Adrenal gland (tissue), 12 donors: ENCODE data around the gene TUBG1. TPM values are rescaled to one million over a fixed set of nuclear protein-coding genes. Genes with fewer than 3 reads are reported as not detected.
A peak's percentile ranks its signal among the peaks of the same experiment; 100 is the strongest.
"Not testable (repeated sequence)": the region's sequence is repeated elsewhere in the genome, so short reads cannot be mapped to it uniquely, and the experiment has no call there.

Source experiments
- DNase-seq, 7 donors: peaks; one replicate each; pipeline ENCODE4 v3.0.0-alpha.2; 2019 to 2020
- H3K27ac ChIP-seq, 5 donors: fragments of 200-600 bp; sonication (generic) in 4 of 5; 1 replicate in 3 of 5; 2 replicates in 2 of 5; pipeline versions ENCODE4 v1.5.1 to v1.8.0; 2016 to 2020; ENCODE audit warnings: mild to moderate bottlenecking in 1 of 5
- H3K27me3 ChIP-seq: fragments of 200-600 bp; 2 replicates; pipeline ENCODE4 v1.8.0; 2021
- H3K36me3 ChIP-seq, 2 donors: fragments of 200-600 bp; replicated peaks in 1 of 2; 1 replicate in 1 of 2; 2 replicates in 1 of 2; pipeline versions ENCODE4 v1.5.1 to v1.8.0; 2018 to 2022
- H3K4me1 ChIP-seq, 2 donors: fragments of 200-600 bp; replicated peaks in 1 of 2; 1 replicate in 1 of 2; 2 replicates in 1 of 2; pipeline versions ENCODE4 v1.5.1 to v1.8.0; 2018 to 2021
- H3K4me3 ChIP-seq, 4 donors: fragments of 200-600 bp; sonication (generic) in 3 of 4; one replicate each; pipeline ENCODE4 v1.5.1; 2016 to 2018
- H3K9me3 ChIP-seq, 3 donors: fragments of 200-600 bp; sonication (generic) in 1 of 3; replicated peaks in 1 of 3; 1 replicate in 2 of 3; 2 replicates in 1 of 3; pipeline versions ENCODE4 v1.5.1 to v1.8.0; 2016 to 2021
- CTCF ChIP-seq, 6 experiments: fragments of 450-650 bp in 4 of 6; fragments of 200-600 bp in 2 of 6; sonication (generic) in 1 of 6; IDR thresholded peaks; 1 replicate in 5 of 6; 2 replicates in 1 of 6; pipeline versions ENCODE4 v1.5.1 to v1.8.0; 2016 to 2021; ENCODE audit warnings: antibody characterized with exemption in 6 of 6, mild to moderate bottlenecking in 2 of 6, moderate library complexity in 1 of 6
- POLR2A ChIP-seq, 2 donors: fragments of 450-650 bp; IDR thresholded peaks; one replicate each; pipeline ENCODE4 v1.6.1; 2017; ENCODE audit warnings: antibody characterized with exemption in 2 of 2, mild to moderate bottlenecking in 2 of 2, moderate library complexity in 1 of 2
- WGBS, 4 donors: extraction: QIAGEN DNeasy Blood & Tissue Kit in 2 of 4; methylation state at CpG; one replicate each; pipeline versions ENCODE4 v1.1.5 to v1.1.7; 2013 to 2017; 5-methylcytosine and 5-hydroxymethylcytosine counted together
- intact Hi-C, 2 donors: fragments of 100-400 bp; cut with DNase I; formaldehyde crosslinking; loops; one replicate each; pipeline versions ENCODE4 v1.14.1 to v1.15.0; 2022 to 2023
- polyA plus RNA-seq, 3 donors: library from polyadenylated mRNA; stranded (reverse); fragments of 200-250 nt in 2 of 3; fragments of 350-450 nt in 1 of 3; fragmentation: Illumina TruSeq in 1 of 3; extraction: RNeasy Lipid Tissue Mini Kit (QIAGEN cat#74804) in 1 of 3; gene quantifications; one replicate each; pipeline ENCODE4 v1.2.3, GENCODE V29; 2013 to 2014
- total RNA-seq, 9 donors: library from RNA; depleted of rRNA in 4 of 9; stranded (reverse); fragments of >200 nt in 4 of 9; fragments of 120-200 nt in 1 of 9; fragmentation: NEBNext Ultra II Directional in 1 of 9; extraction: Animal tissue kit (Norgen Biotek cat#: 25700) in 1 of 9; gene quantifications; one replicate each; pipeline versions ENCODE4 v1.1.0 to v1.2.4, GENCODE V29; 2013 to 2023
- donor health status: healthy with polysubstance abuse.
- donor health status: Bipolar disorder and iron deficiency.
- donor health status: DM: yes; HTN: yes; CAD: no.
- donor health status: DM: no; HTN: no; CAD: no.
- donor health status: DM: no; HTN: no; CAD: no.
- donor health status: DM: yes; HTN: yes; CAD: no.

The TUBG1 gene
- total and polyA plus RNA-seq, 12 donors: 22.9 to 90.0 (median 39.6) TPM

GRCh38 chr17:42659079-42659931 lies 49.8 kb downstream of the TUBG1 start, which contains the start of gene TUBG2:
TUBG2 (plus strand) TSS chr17:42659284; CDS start chr17:42659504, 220 bp downstream.
- Histone ChIP-seq H3K9me3 (no peaks in the 10 kb centered on the region), H3K36me3 (peaks cover 0 to 29% of the 10 kb centered on the region in 2 donors), H3K4me1 (peaks cover 13 to 26% of the 10 kb centered on the region in 2 donors), H3K27me3 (no peaks in the 10 kb centered on the region), H3K27ac (peak within 1 kb of the TSS in 4 of 5 donors; percentile 60 to 89 (median 82)), H3K4me3 (peak within 1 kb of the TSS; percentile 25 to 71 (median 58))
- TF ChIP-seq POLR2A (IDR thresholded peaks at IDR 0.05): peak; percentile 49 to 91
- TF ChIP-seq CTCF (IDR thresholded peaks at IDR 0.05): no peak
- peak; percentile 89 to 93 (median 91) for DNase-seq
- intact Hi-C loops: no loop called here
- WGBS, 4 donors: 1 to 4% (median 1%) methylated on average over 14 to 57 of the region's 59 CpGs

- WGBS, 4 donors: 88 to 93% methylated on average over 1 of the region's 14 CpGs; no CpG with 5 or more reads in 2 of the 4 donors
These were observed 50.4 kb downstream of the TUBG1 start for GRCh38 chr17:42659932-42660274.

GRCh38 chr17:42660692-42661345 lies 51.3 kb downstream of the TUBG1 start:
- H3K27me3 ChIP-seq: no peaks in the 10 kb centered on the region
- peak overlapping the region in 3 of 5 donors; percentile 5 to 43 (median 29) for H3K27ac ChIP-seq
- intact Hi-C loops: no loop called here

More at GRCh38 chr17:42659932-42660274, 50.4 kb downstream of the TUBG1 start:
- DNase-seq, H3K27me3 ChIP-seq, H3K9me3 ChIP-seq, intact Hi-C loops: not testable (repeated sequence)
- Histone ChIP-seq H3K36me3 (peaks cover 0 to 35% of the 10 kb centered on the region in 2 donors), H3K4me1 (peaks cover 13 to 26% of the 10 kb centered on the region in 2 donors), H3K4me3 (peak overlapping the region in 2 of 4 donors; percentile 48 to 71), H3K27ac (peak overlapping the region in 3 of 5 donors; percentile 79 to 89 (median 86))

More at GRCh38 chr17:42660692-42661345, 51.3 kb downstream of the TUBG1 start:
- 37 to 46% (median 44%) methylated on average over 7 of the region's 7 CpGs for WGBS, 4 donors
- TF ChIP-seq POLR2A (IDR thresholded peaks at IDR 0.05) (no peak), CTCF (IDR thresholded peaks at IDR 0.05) (no peak)
- peak in 2 of 7 donors; percentile 48 to 53 for DNase-seq
- Histone ChIP-seq H3K9me3 (no peaks in the 10 kb centered on the region), H3K36me3 (peaks cover 0 to 44% of the 10 kb centered on the region in 2 donors), H3K4me1 (peaks cover 13 to 26% of the 10 kb centered on the region in 2 donors), H3K4me3 (no peak overlapping the region)

Other genes with a start within 250 kb of the TUBG1 start
- gene STAT3, start 221.2 kb upstream of the TUBG1 start, total RNA-seq: 100 to 1,000 TPM in 8 of 9 donors, 10 to 100 TPM in 1; 31.0 to 282 (median 187) TPM
- 100 to 1,000 TPM in 1 of 3 donors, 10 to 100 TPM in 2; 49.0 to 132 (median 49.3) TPM for gene STAT3, start 221.2 kb upstream of the TUBG1 start, polyA plus RNA-seq
- gene CAVIN1, start 186.4 kb upstream of the TUBG1 start, total RNA-seq: 100 to 1,000 TPM in 7 of 9 donors, 10 to 100 TPM in 2; 13.1 to 206 (median 161) TPM
- 100 to 1,000 TPM in 1 of 3 donors, 10 to 100 TPM in 2; 37.0 to 103 (median 79.8) TPM for gene CAVIN1, start 186.4 kb upstream of the TUBG1 start, polyA plus RNA-seq
- 100 to 1,000 TPM in 3 of 9 donors, 10 to 100 TPM in 6; 42.9 to 126 (median 94.8) TPM for gene ATP6V0A1, start 150.8 kb upstream of the TUBG1 start, total RNA-seq
- 100 to 1,000 TPM in 1 of 3 donors, 10 to 100 TPM in 2; 61.6 to 126 (median 81.6) TPM for gene ATP6V0A1, start 150.8 kb upstream of the TUBG1 start, polyA plus RNA-seq
- 100 to 1,000 TPM in 1 of 9 donors, 10 to 100 TPM in 8; 32.9 to 115 (median 64.3) TPM for gene NAGLU, start 73.4 kb upstream of the TUBG1 start, total RNA-seq
- gene NAGLU, start 73.4 kb upstream of the TUBG1 start, polyA plus RNA-seq: 10 to 100 TPM; 12.4 to 47.4 (median 39.5) TPM
- gene HSD17B1, start 56.8 kb upstream of the TUBG1 start, total RNA-seq: 1 to 10 TPM in 8 of 9 donors, under 1 TPM in 1; 0.60 to 3.0 (median 1.9) TPM
- gene HSD17B1, start 56.8 kb upstream of the TUBG1 start, polyA plus RNA-seq: 1 to 10 TPM in 2 of 3 donors, under 1 TPM in 1; 0.22 to 7.6 (median 3.6) TPM
- 100 to 1,000 TPM in 4 of 9 donors, 10 to 100 TPM in 5; 46.8 to 148 (median 67.8) TPM for gene COASY, start 47.5 kb upstream of the TUBG1 start, total RNA-seq
- 100 to 1,000 TPM in 2 of 3 donors, 10 to 100 TPM in 1; 65.5 to 192 (median 130) TPM for gene COASY, start 47.5 kb upstream of the TUBG1 start, polyA plus RNA-seq
- gene MLX, start 42.6 kb upstream of the TUBG1 start, total RNA-seq: 10 to 100 TPM; 34.2 to 58.8 (median 47.0) TPM
- 10 to 100 TPM; 46.0 to 95.0 (median 52.6) TPM for gene MLX, start 42.6 kb upstream of the TUBG1 start, polyA plus RNA-seq
- gene PSMC3IP, start 32.0 kb upstream of the TUBG1 start, total RNA-seq: 1 to 10 TPM in 8 of 9 donors, not detected in 1; 1.2 to 7.7 (median 1.9) TPM
- 1 to 10 TPM; 3.1 to 3.9 (median 3.5) TPM for gene PSMC3IP, start 32.0 kb upstream of the TUBG1 start, polyA plus RNA-seq
- gene RETREG3, start 309 bp upstream of the TUBG1 start, total RNA-seq: 100 to 1,000 TPM in 1 of 9 donors, 10 to 100 TPM in 8; 57.6 to 167 (median 81.6) TPM
- gene RETREG3, start 309 bp upstream of the TUBG1 start, polyA plus RNA-seq: 10 to 100 TPM; 27.1 to 30.6 (median 28.2) TPM
- gene TUBG2, start 49.6 kb downstream of the TUBG1 start, total RNA-seq: 10 to 100 TPM; 14.5 to 63.9 (median 43.7) TPM
- gene TUBG2, start 49.6 kb downstream of the TUBG1 start, polyA plus RNA-seq: 10 to 100 TPM; 19.3 to 65.1 (median 49.6) TPM
- 10 to 100 TPM in 8 of 9 donors, 1 to 10 TPM in 1; 7.8 to 63.7 (median 45.3) TPM for gene PLEKHH3, start 67.3 kb downstream of the TUBG1 start, total RNA-seq
- 10 to 100 TPM in 2 of 3 donors, 1 to 10 TPM in 1; 1.8 to 73.2 (median 49.6) TPM for gene PLEKHH3, start 67.3 kb downstream of the TUBG1 start, polyA plus RNA-seq
- gene CCR10, start 72.2 kb downstream of the TUBG1 start, total RNA-seq: 1 to 10 TPM in 6 of 9 donors, under 1 TPM in 3; 0.39 to 7.9 (median 3.3) TPM
- gene CCR10, start 72.2 kb downstream of the TUBG1 start, polyA plus RNA-seq: 1 to 10 TPM in 2 of 3 donors, under 1 TPM in 1; 0.31 to 3.6 (median 1.7) TPM
- 10 to 100 TPM in 2 of 9 donors, 1 to 10 TPM in 7; 1.8 to 31.9 (median 4.0) TPM for gene CNTNAP1, start 72.8 kb downstream of the TUBG1 start, total RNA-seq
- gene CNTNAP1, start 72.8 kb downstream of the TUBG1 start, polyA plus RNA-seq: 10 to 100 TPM in 1 of 3 donors, 1 to 10 TPM in 2; 1.6 to 12.5 (median 5.7) TPM
- 10 to 100 TPM; 17.6 to 49.1 (median 35.3) TPM for gene EZH1, start 135.4 kb downstream of the TUBG1 start, total RNA-seq
- 10 to 100 TPM; 23.6 to 29.4 (median 23.8) TPM for gene EZH1, start 135.4 kb downstream of the TUBG1 start, polyA plus RNA-seq
- gene RAMP2, start 151.5 kb downstream of the TUBG1 start, total RNA-seq: 10 to 100 TPM in 7 of 9 donors, 1 to 10 TPM in 2; 4.6 to 35.4 (median 16.1) TPM
- 10 to 100 TPM; 23.1 to 67.5 (median 37.9) TPM for gene RAMP2, start 151.5 kb downstream of the TUBG1 start, polyA plus RNA-seq
- gene VPS25, start 163.8 kb downstream of the TUBG1 start, total RNA-seq: 100 to 1,000 TPM in 1 of 9 donors, 10 to 100 TPM in 8; 43.2 to 135 (median 52.6) TPM
- gene VPS25, start 163.8 kb downstream of the TUBG1 start, polyA plus RNA-seq: 10 to 100 TPM; 25.7 to 63.4 (median 37.0) TPM
- gene WNK4, start 170.9 kb downstream of the TUBG1 start, total RNA-seq: under 1 TPM in 4 of 9 donors, not detected in 5; 0.18 to 0.46 (median 0.30) TPM
- gene WNK4, start 170.9 kb downstream of the TUBG1 start, polyA plus RNA-seq: under 1 TPM; 0.05 to 0.08 (median 0.07) TPM
- 100 to 1,000 TPM in 3 of 9 donors, 10 to 100 TPM in 6; 65.3 to 231 (median 84.8) TPM for gene COA3, start 189.0 kb downstream of the TUBG1 start, total RNA-seq
- 10 to 100 TPM; 55.6 to 98.2 (median 91.1) TPM for gene COA3, start 189.0 kb downstream of the TUBG1 start, polyA plus RNA-seq
- gene CNTD1, start 189.2 kb downstream of the TUBG1 start, total RNA-seq: 1 to 10 TPM in 2 of 9 donors, under 1 TPM in 2, not detected in 5; 0.28 to 8.2 (median 0.96) TPM
- gene CNTD1, start 189.2 kb downstream of the TUBG1 start, polyA plus RNA-seq: under 1 TPM; 0.24 to 0.32 (median 0.27) TPM
- gene BECN1, start 214.6 kb downstream of the TUBG1 start, total RNA-seq: 100 to 1,000 TPM in 5 of 9 donors, 10 to 100 TPM in 4; 70.1 to 235 (median 104) TPM
- 10 to 100 TPM; 27.0 to 76.6 (median 33.1) TPM for gene BECN1, start 214.6 kb downstream of the TUBG1 start, polyA plus RNA-seq
- 100 to 1,000 TPM in 3 of 9 donors, 10 to 100 TPM in 6; 45.8 to 136 (median 85.1) TPM for gene PSME3, start 223.7 kb downstream of the TUBG1 start, total RNA-seq
- gene PSME3, start 223.7 kb downstream of the TUBG1 start, polyA plus RNA-seq: 100 to 1,000 TPM in 1 of 3 donors, 10 to 100 TPM in 2; 18.5 to 149 (median 25.4) TPM
- gene AOC2, start 234.9 kb downstream of the TUBG1 start, total RNA-seq: 1 to 10 TPM in 6 of 9 donors, under 1 TPM in 3; 0.60 to 2.2 (median 1.4) TPM
- 1 to 10 TPM in 2 of 3 donors, under 1 TPM in 1; 0.95 to 1.6 (median 1.4) TPM for gene AOC2, start 234.9 kb downstream of the TUBG1 start, polyA plus RNA-seq
- 100 to 1,000 TPM in 2 of 9 donors, 10 to 100 TPM in 7; 21.6 to 133 (median 83.7) TPM for gene AOC3, start 241.5 kb downstream of the TUBG1 start, total RNA-seq
- 10 to 100 TPM; 32.4 to 63.9 (median 59.7) TPM for gene AOC3, start 241.5 kb downstream of the TUBG1 start, polyA plus RNA-seq